Measurements from ENCODE around the gene CYTL1.

Gene CYTL1

DNA sequence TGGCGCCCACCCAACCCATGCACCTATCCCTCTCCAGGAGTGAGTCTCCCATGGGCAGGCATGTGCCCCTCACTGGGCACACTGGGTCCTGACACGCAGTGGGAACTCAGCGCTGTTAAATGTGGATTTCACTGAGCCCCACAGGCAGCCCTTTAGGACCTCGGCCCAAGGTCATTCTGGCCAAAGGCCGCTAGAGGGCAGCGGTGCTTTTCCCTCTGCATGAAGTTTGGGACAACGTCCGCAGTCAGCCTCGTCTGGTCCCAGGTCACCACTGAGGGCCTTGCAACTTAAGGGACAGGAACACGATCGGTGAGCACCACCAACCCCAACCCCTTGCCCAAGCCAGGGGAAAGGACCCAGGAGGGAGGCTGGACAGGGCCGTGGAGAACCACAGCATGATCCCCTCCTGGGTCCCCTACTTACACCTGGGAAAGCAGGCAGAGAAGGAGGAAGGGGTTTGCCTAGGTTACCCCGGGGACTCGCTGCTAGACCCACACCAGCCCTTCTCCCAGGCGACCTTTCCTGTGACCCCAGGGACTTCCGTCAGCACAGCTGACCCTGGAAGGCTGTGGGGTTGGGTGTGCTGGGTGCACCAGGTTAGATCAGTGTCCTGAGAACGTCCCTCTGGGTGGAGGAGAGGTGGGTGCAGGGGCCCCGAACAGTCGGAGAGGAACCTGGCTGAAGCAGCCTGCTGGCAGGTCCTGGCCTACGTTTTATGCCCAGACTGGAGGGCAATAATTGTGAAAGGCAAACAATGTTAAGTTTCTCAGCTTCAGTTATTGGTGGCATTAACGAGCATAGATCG lies 24.0 kb downstream of the CYTL1 start:
- peak; percentile 7 for DNase-seq

GRCh38 chr4:4994312-4995097 lies 24.8 kb downstream of the CYTL1 start:
- no peak for DNase-seq

DNA sequence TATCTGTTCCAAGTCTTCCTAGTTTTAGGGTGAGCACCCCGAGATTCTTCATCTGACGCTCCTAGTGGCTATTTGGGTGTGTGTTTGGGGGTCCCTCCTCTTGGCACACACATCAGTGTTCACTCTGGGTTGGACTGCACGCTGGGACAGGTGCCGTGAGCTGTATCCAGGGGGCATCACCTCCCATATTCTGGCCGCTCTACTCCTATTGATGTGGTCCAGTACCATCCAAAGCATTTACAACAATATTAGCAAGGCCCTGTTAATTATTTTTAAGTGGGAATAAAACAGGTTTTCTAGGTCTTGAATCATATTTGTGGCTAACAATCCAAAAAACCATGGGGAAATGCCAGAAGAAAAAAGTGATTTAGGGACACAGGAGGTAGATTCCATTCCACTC lies 26.4 kb downstream of the CYTL1 start:
- DNase-seq, result no peak

GRCh38 chr4:4991541-4992099 lies 27.6 kb downstream of the CYTL1 start:
- DNase-seq, result no peak

- no peak for DNase-seq
Measured at GRCh38 chr4:4990857-4991540, 28.3 kb downstream of the CYTL1 start.

DNA sequence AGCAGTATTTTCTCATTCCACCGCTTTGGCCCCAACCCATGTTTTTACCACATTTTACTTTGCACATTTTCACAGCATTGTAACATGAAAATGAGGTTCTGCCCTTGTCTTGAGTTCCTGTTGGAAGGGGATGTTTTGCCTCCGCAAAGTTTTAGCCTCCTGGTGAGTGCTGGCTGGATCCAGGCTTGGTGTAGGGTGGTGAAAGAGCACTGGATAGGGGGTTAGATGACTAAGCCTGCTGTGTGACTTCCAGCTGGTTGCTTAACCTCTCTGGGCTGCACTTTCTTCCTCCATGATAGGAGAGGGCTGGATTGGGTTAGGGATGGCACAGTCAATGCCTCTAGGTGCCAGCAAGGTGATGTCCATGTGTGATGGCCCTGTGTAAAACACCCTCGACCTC lies 28.9 kb downstream of the CYTL1 start:
- DNase-seq, result no peak

- no peak for DNase-seq
Measured at GRCh38 chr4:4989083-4989622, 30.1 kb downstream of the CYTL1 start.

GRCh38 chr4:4987656-4988055 lies 31.6 kb downstream of the CYTL1 start:
- DNase-seq, result no peak

DNA sequence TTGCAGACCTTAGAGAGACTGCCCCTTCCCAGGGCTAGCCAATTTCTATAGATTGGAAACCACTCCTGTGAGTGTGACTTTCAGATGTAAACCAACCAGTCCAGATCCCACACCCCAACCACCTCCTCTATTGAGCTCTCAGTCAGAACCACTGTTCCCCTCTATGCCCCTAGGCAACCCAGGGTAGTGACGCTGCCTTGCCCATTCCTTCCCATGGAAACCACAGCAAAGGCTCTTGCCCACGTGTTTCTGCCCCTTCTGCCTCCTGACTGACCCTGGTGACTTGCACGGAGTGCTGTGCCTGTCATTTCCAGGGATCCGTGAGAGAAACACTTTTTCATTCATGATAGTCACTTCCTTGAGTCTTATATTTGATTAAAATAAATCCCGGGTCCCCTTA lies 32.4 kb downstream of the CYTL1 start:
- DNase-seq, result no peak

- DNase-seq, result no peak
Measured at GRCh38 chr4:4985844-4986243, 33.4 kb downstream of the CYTL1 start.

GRCh38 chr4:4985036-4985435 lies 34.2 kb downstream of the CYTL1 start:
- DNase-seq, result no peak

DNA sequence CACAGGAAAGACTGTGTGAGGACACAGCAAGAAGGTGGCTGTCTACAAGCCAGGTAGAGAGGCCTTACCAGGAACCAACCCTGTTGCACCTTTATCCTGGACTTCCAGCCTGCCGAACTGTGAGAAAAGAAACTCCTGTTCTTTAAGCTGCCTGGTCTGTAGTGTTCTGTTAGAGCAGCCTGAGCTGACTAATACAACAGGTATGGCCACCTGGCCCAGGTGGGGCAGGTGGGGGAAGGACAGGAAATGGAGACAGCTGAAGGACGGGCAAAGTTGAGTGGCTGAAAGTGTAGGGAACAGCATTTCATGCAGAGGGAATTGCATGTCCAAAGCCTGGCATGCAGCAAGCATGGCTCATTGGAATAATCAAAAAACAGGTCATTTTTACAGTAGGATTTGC lies 35.1 kb downstream of the CYTL1 start:
- DNase-seq, result no peak

DNA sequence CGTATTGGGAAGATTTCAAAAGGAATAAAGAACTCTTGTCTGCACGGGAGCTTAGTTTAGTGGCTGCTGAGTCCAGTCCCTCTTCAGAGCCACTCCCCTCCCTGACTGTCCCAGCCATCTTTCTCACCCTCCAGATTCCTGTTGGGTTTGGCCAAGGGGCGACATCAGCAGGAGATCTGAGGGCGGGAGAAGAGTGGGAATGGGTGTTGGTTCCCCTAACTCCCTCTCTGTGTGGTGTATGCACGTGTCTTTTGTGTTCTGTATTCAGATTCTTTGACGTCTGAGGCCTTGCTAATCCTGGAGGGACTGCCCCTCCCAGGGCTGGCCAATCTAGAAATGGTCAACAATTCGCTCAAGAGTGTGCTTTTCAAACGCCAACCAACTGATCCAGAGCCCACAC lies 37.4 kb downstream of the CYTL1 start:
- no peak for DNase-seq

DNA sequence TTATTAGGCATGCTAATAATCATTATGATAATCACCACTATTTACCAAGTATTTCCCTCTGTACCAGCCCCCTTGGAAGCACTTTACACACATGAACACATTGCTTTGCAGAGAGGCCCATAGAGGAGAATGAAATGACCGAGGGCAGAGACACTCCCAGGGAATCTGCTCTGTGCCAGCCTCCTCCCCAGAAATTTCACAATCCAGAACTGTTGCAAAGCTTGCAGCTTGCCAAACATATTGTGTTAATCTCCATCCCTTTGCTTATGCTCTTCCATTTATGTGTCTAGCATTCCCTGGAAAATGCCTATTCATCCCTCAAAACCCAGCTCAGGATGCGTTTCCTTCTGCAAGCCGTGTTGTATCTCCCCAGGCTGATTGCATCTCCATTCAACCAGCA lies 37.8 kb downstream of the CYTL1 start:
- no peak for DNase-seq

- no peak for DNase-seq
Measured at GRCh38 chr4:4980621-4981230, 38.5 kb downstream of the CYTL1 start.

DNA sequence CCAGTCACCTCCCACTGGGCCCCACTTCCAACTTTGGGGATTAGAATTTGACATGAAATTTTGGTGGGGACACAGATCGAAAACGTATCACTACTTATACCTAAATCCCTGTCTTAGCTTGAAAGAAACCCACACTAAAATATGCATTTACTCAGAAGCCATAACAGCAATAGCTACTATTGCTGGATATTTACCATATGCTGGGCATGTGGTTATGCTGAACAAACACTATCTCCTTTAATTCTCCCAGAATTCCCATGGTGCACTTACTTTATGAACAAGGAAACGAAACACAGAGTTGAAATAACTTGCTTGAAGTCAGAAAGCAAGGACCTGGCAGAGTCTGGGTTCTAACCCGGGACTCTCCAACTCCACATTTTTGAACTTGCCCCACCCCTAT lies 39.3 kb downstream of the CYTL1 start:
- no peak for DNase-seq

DNA sequence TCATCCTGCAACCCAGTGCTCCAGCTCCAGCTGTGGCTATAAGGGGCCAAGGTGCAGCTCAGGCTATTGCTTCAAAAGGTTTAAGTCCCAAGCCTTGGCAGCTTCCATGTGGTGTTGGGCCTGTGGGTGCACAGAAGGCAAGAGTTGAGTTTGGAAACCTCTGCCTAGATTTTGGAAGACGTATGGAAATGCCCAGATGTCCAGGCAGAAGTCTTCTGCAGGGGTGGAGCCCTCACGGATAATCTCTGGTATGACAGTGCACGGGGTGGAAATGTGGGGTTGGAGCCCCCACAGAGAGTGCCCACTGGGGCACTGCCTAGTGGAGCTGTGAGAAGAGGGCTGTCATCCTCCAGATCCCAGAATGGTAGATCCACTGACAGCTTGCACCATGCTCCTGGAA lies 44.5 kb downstream of the CYTL1 start:
- DNase-seq, result no peak

DNA sequence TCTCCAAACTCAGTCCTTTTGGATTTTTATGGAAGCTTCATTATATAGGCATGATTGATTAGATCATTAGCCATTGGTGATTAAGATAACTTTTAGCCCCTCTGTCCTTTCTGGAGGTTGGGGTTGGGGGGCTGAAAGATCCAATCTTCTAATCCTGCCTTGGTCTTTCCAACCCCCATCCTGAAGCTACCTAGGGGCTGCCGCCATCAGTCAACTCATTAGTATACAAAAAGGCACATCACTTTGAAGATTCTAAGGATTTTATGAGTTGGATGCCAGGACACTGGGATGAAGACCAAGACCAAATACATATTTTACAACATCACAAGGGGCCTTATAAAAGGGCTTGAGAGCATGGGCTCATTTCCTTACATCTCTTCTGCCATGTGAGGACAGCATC lies 47.5 kb downstream of the CYTL1 start:
- DNase-seq, result no peak

DNA sequence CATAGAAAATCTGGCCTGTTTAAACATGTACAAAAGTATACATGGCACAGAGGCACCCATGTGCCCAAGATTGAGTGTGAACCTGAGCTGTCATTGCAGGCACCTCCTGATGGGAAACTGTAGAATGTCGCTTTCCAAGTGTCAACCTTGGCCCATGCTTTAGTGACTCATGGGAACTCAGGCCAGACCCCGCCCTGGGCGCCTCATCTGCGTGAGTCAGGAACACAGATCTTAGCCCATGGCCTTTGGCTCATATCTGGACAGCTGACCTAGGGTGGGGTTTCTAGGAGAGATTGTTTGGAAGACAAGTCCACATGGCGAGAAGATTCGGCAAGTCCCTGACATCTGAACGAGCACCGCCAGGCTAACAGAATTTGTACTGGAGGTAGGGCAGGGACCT lies 50.0 kb downstream of the CYTL1 start:
- no peak for DNase-seq

GRCh38 chr4:4968161-4968725 lies 51.0 kb downstream of the CYTL1 start:
- no peak for DNase-seq
